DND-41 (cell line): ENCODE data around the gene RGS3.

ENCODE experiments used
- ATAC-seq: fragments of 200-7000 bp; cut with Tn5 transposase; 3 replicates; pipeline ENCODE4 v1.9.1; 2021; ENCODE audit warnings: low read depth; ENCODE audit not compliant: insufficient read depth
- DNase-seq: peaks from one replicate; pipeline ENCODE4 v3.0.0-alpha.2; 2020
- H2AFZ ChIP-seq: 2 replicates; pipeline ENCODE4 v1.6.0; 2012; ENCODE audit warnings: low read depth, low read length
- H3K27ac ChIP-seq: 2 replicates; pipeline ENCODE4 v1.5.1; 2012; ENCODE audit warnings: low read length, inconsistent platforms
- H3K27me3 ChIP-seq: fragments of 200-600 bp; sonication (generic); 2 replicates; pipeline ENCODE4 v1.6.0; 2012; ENCODE audit warnings: low read length, mild to moderate bottlenecking, inconsistent platforms; ENCODE audit not compliant: insufficient read depth, poor library complexity
- H3K36me3 ChIP-seq: 2 replicates; pipeline ENCODE4 v1.5.1; 2012; ENCODE audit warnings: low read length, inconsistent platforms; ENCODE audit not compliant: insufficient read depth
- H3K4me1 ChIP-seq: 2 replicates; pipeline ENCODE4 v1.5.1; 2012; ENCODE audit warnings: mild to moderate bottlenecking, low read length; ENCODE audit not compliant: insufficient read depth
- H3K4me2 ChIP-seq: 2 replicates; pipeline ENCODE4 v1.6.0; 2012; ENCODE audit warnings: mild to moderate bottlenecking, moderate library complexity, low read length, inconsistent platforms; ENCODE audit not compliant: insufficient read depth
- H3K4me3 ChIP-seq, 2 experiments: fragments of 200-600 bp in 1 of 2; shearing (Covaris generic) in 1 of 2; 2 replicates each; pipeline ENCODE4 v1.5.1; 2012 to 2016; ENCODE audit warnings: inconsistent platforms in 2 of 2, low read length in 2 of 2, mild to moderate bottlenecking in 2 of 2, low read depth in 1 of 2, moderate library complexity in 1 of 2
- H3K79me2 ChIP-seq: 2 replicates; pipeline ENCODE4 v1.6.0; 2012; ENCODE audit warnings: low read length, inconsistent platforms; ENCODE audit not compliant: insufficient read depth
- H3K9ac ChIP-seq: 2 replicates; pipeline ENCODE4 v1.6.0; 2012; ENCODE audit warnings: low read depth, mild to moderate bottlenecking, inconsistent platforms, low read length, moderate library complexity
- H3K9me3 ChIP-seq: 2 replicates; pipeline ENCODE4 v1.5.1; 2012; ENCODE audit warnings: low read length, moderate library complexity, mild to moderate bottlenecking, inconsistent platforms; ENCODE audit not compliant: insufficient read depth, severe bottlenecking
- H4K20me1 ChIP-seq: 2 replicates; pipeline ENCODE4 v1.6.0; 2012; ENCODE audit warnings: low read length; ENCODE audit not compliant: insufficient read depth
- CTCF ChIP-seq: IDR thresholded peaks from 2 replicates; pipeline ENCODE4 v1.5.1; 2012; ENCODE audit warnings: borderline replicate concordance, low read length, moderate library complexity, mild to moderate bottlenecking; ENCODE audit not compliant: poor library complexity, severe bottlenecking; ENCODE audit errors: extremely low read depth
- EZH2 ChIP-seq: IDR thresholded peaks from 3 replicates; pipeline ENCODE4 v1.6.1; 2012; ENCODE audit warnings: borderline replicate concordance, low read depth, mild to moderate bottlenecking, moderate library complexity, low read length, inconsistent platforms; ENCODE audit not compliant: severe bottlenecking

The RGS3 gene

GRCh38 chr9:113462781-113463286, 693 bp upstream of the RGS3 start:
- Histone ChIP-seq H3K79me2 (no peaks in the 10 kb centered on the region), H4K20me1 (no peaks in the 10 kb centered on the region), H3K27me3 (no peaks in the 10 kb centered on the region), H3K4me1 (no peaks in the 10 kb centered on the region), H3K9ac (no peak overlapping the region), H3K4me3 (no peak overlapping the region), H3K27ac (no peak overlapping the region), H3K9me3 (no peaks in the 10 kb centered on the region), H3K4me2 (no peak overlapping the region), H2AFZ (no peak overlapping the region), H3K36me3 (no peaks in the 10 kb centered on the region)
- DNase-seq (no peak), ATAC-seq (no peak)
- TF ChIP-seq EZH2 (no peak), CTCF (no peak)

GRCh38 chr9:113464286-113464660, 746 bp downstream of the RGS3 start:
- Histone ChIP-seq H3K9ac (no peak overlapping the region), H3K27me3 (no peaks in the 10 kb centered on the region), H3K79me2 (no peaks in the 10 kb centered on the region), H3K9me3 (no peaks in the 10 kb centered on the region), H3K36me3 (no peaks in the 10 kb centered on the region), H3K27ac (no peak overlapping the region), H3K4me2 (no peak overlapping the region), H3K4me1 (no peaks in the 10 kb centered on the region), H3K4me3 (no peak overlapping the region), H4K20me1 (no peaks in the 10 kb centered on the region), H2AFZ (no peak overlapping the region)
- TF ChIP-seq CTCF, result no peak
- no peak for TF ChIP-seq EZH2
- no peak for DNase-seq
- no peak for ATAC-seq

GRCh38 chr9:113465599-113466140, 2.1 kb downstream of the RGS3 start:
- ATAC-seq, result peak; percentile 39; the same call in 1 of the 3 replicates
- Histone ChIP-seq H3K27ac (no peak overlapping the region), H3K4me1 (no peaks in the 10 kb centered on the region), H3K79me2 (no peaks in the 10 kb centered on the region), H3K27me3 (no peaks in the 10 kb centered on the region), H3K9ac (no peak overlapping the region), H4K20me1 (no peaks in the 10 kb centered on the region), H2AFZ (no peak overlapping the region), H3K4me2 (no peak overlapping the region), H3K4me3 (no peak overlapping the region), H3K9me3 (no peaks in the 10 kb centered on the region), H3K36me3 (no peaks in the 10 kb centered on the region)
- TF ChIP-seq CTCF, result no peak
- no peak for TF ChIP-seq EZH2
- DNase-seq, result no peak

GRCh38 chr9:113467183-113467582, 3.7 kb downstream of the RGS3 start:
- no peaks in the 10 kb centered on the region for H3K9me3 ChIP-seq
- TF ChIP-seq CTCF, result no peak
- TF ChIP-seq EZH2, result no peak
- H3K36me3 ChIP-seq, result no peaks in the 10 kb centered on the region
- no peak overlapping the region for H3K27ac ChIP-seq
- no peaks in the 10 kb centered on the region for H4K20me1 ChIP-seq
- H2AFZ ChIP-seq, result no peak overlapping the region
- DNase-seq (no peak), ATAC-seq (no peak)
- H3K4me3 ChIP-seq, result no peak overlapping the region
- no peaks in the 10 kb centered on the region for H3K4me1 ChIP-seq
- no peak overlapping the region for H3K9ac ChIP-seq
- H3K4me2 ChIP-seq, result no peak overlapping the region
- no peaks in the 10 kb centered on the region for H3K27me3 ChIP-seq
- no peaks in the 10 kb centered on the region for H3K79me2 ChIP-seq
